Endothelial cell (in vitro differentiated cells): ENCODE data around the gene KCTD19. TPM values are rescaled to one million over a fixed set of nuclear protein-coding genes. Genes with fewer than 3 reads are reported as not detected.

ENCODE experiments used
- DNase-seq: peaks from one replicate; pipeline ENCODE4 v3.0.0; 2021; ENCODE audit warnings: low spot score
- H3K27ac Mint-ChIP-seq: one replicate; pipeline ENCODE4 v1.8.0; 2021; ENCODE audit warnings: mixed read lengths, inconsistent platforms; ENCODE audit not compliant: unreplicated experiment
- H3K27me3 Mint-ChIP-seq: one replicate; pipeline ENCODE4 v1.8.0; 2021; ENCODE audit warnings: mild to moderate bottlenecking, moderate library complexity, mixed read lengths, inconsistent platforms; ENCODE audit not compliant: unreplicated experiment
- H3K36me3 Mint-ChIP-seq: one replicate; pipeline ENCODE4 v1.8.0; 2021; ENCODE audit warnings: mild to moderate bottlenecking, low read depth, mixed read lengths, inconsistent platforms; ENCODE audit not compliant: unreplicated experiment
- H3K4me1 Mint-ChIP-seq: one replicate; pipeline ENCODE4 v1.8.0; 2021; ENCODE audit warnings: mild to moderate bottlenecking, mixed read lengths, inconsistent platforms; ENCODE audit not compliant: unreplicated experiment
- H3K4me3 Mint-ChIP-seq: one replicate; pipeline ENCODE4 v1.8.0; 2021; ENCODE audit warnings: mild to moderate bottlenecking, mixed read lengths, inconsistent platforms; ENCODE audit not compliant: unreplicated experiment
- H3K9me3 Mint-ChIP-seq: one replicate; pipeline ENCODE4 v1.8.0; 2021; ENCODE audit warnings: mixed read lengths, inconsistent platforms; ENCODE audit not compliant: unreplicated experiment
- total RNA-seq: library from RNA; stranded (reverse); fragmentation: NEBNext Ultra II Directional; extraction: Animal tissue kit (Norgen Biotek cat#: 25700); gene quantifications from one replicate; pipeline ENCODE4 v1.2.1, GENCODE V29; 2021; ENCODE audit not compliant: unreplicated experiment
- TF ChIP-seq, protein P1 (sequence below): fragments of 200-600 bp; sonication (generic); IDR thresholded peaks from one replicate; pipeline ENCODE4 v1.5.0; 2021; ENCODE audit warnings: antibody characterized with exemption; ENCODE audit not compliant: unreplicated experiment

The KCTD19 gene
- total RNA-seq, 1 donor from 2014 or later: 2.0 TPM

DNA sequence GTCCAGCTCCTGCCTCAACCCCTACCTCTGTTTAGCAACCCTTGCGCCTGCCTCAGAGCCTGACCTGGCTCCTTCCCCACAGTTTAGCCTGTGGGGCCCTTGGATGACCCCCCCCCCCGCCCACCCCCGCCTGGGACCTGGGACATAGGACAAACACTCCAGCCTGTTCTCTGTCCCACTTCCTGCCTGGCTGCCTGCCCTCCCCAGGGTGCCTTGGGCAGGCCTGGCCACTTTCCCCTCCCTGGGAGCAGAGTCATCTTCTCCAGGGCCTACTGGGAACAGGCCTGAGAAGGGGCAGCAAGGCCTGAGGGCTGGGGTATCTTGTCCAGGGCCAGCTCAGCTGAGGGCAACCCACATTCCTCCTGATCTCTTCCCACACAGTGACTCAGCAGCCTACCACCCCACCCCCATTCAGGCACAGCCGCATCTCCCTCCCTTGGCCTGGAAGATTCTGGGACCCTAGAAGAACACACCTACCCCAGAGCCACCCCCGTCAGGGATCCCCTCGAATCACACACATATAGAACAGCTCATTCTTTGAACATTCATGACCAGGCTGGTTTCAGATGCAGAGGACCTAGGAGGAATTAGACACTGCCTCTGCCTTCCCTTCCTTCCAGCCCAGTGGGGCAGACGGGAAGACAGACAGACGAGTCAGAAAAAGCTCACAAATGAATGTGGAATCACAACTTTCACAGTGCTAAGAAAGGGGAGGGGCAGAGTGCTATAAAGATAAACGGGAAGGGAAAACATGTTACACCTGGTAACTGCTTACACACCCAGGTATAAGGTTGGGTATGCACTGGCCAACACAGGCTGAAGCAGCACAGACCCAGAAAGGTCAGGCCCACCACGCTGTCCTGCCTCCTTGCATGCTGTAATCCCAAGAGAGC, 85.3 kb downstream of the KCTD19 start:
- Mint-ChIP-seq H3K36me3 (peaks cover 32% of the 10 kb centered on the region), H3K27ac (peak overlapping the region; percentile 89), H3K4me3 (peak overlapping the region; percentile 80), H3K9me3 (no peaks in the 10 kb centered on the region), H3K27me3 (peaks cover 10% of the 10 kb centered on the region), H3K4me1 (peaks cover 56% of the 10 kb centered on the region)
- no peak for DNase-seq
- TF ChIP-seq, protein P1, sequence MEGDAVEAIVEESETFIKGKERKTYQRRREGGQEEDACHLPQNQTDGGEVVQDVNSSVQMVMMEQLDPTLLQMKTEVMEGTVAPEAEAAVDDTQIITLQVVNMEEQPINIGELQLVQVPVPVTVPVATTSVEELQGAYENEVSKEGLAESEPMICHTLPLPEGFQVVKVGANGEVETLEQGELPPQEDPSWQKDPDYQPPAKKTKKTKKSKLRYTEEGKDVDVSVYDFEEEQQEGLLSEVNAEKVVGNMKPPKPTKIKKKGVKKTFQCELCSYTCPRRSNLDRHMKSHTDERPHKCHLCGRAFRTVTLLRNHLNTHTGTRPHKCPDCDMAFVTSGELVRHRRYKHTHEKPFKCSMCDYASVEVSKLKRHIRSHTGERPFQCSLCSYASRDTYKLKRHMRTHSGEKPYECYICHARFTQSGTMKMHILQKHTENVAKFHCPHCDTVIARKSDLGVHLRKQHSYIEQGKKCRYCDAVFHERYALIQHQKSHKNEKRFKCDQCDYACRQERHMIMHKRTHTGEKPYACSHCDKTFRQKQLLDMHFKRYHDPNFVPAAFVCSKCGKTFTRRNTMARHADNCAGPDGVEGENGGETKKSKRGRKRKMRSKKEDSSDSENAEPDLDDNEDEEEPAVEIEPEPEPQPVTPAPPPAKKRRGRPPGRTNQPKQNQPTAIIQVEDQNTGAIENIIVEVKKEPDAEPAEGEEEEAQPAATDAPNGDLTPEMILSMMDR: no peak

DNA sequence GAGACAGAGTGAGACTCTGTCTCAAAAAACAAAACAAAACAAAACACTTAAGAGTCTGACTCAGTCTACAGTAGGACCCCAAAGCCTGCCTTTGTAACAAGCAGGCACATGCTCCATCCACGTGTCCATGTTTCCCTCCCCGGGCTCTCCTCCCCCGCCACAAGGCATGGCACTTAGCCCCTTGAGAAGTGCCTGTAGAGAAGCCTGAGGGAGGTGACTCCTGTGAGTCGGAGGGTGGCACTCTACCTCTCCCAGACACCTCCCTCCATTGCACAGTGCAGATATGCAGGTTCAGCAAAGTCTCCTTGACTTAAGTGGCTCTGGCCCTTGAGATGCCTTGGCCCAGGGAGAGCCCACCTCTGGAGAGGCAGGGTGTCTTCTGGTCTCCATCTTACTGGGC, 86.0 kb downstream of the KCTD19 start:
- H3K4me1 Mint-ChIP-seq: peaks cover 59% of the 10 kb centered on the region
- H3K27ac Mint-ChIP-seq: peak overlapping the region; percentile 42
- TF ChIP-seq, protein P1: no peak
- no peak overlapping the region for H3K4me3 Mint-ChIP-seq
- no peaks in the 10 kb centered on the region for H3K9me3 Mint-ChIP-seq
- H3K36me3 Mint-ChIP-seq: peaks cover 37% of the 10 kb centered on the region
- peaks cover 11% of the 10 kb centered on the region for H3K27me3 Mint-ChIP-seq
- DNase-seq: no peak

Other genes starting within 250 kb of the KCTD19 start
- 17.7 TPM for gene PHAF1, start 216.8 kb downstream of the KCTD19 start, total RNA-seq
- 1.5 TPM for gene B3GNT9, start 175.7 kb downstream of the KCTD19 start, total RNA-seq
- gene TRADD, start 166.8 kb downstream of the KCTD19 start, total RNA-seq: 3.7 TPM
- 3.8 TPM for gene FBXL8, start 166.8 kb downstream of the KCTD19 start, total RNA-seq
- gene HSF4, start 162.0 kb downstream of the KCTD19 start, total RNA-seq: 5.7 TPM
- 2.6 TPM for gene NOL3, start 156.2 kb downstream of the KCTD19 start, total RNA-seq
- 88.8 TPM for gene MATCAP1, start 142.8 kb downstream of the KCTD19 start, total RNA-seq
- gene EXOC3L1, start 136.6 kb downstream of the KCTD19 start, total RNA-seq: 150 TPM
- 113 TPM for gene E2F4, start 134.6 kb downstream of the KCTD19 start, total RNA-seq
- gene ELMO3, start 127.6 kb downstream of the KCTD19 start, total RNA-seq: 25.3 TPM
- 33.6 TPM for gene TMEM208, start 99.6 kb downstream of the KCTD19 start, total RNA-seq
- gene FHOD1, start 79.3 kb downstream of the KCTD19 start, total RNA-seq: 248 TPM
- 17.2 TPM for gene SLC9A5, start 77.8 kb downstream of the KCTD19 start, total RNA-seq
- 9.5 TPM for gene PLEKHG4, start 47.2 kb downstream of the KCTD19 start, total RNA-seq
- 24.1 TPM for gene LRRC36, start 74 bp upstream of the KCTD19 start, total RNA-seq
- gene TPPP3, start 66.8 kb upstream of the KCTD19 start, total RNA-seq: 1.1 TPM
- gene ZDHHC1, start 89.7 kb upstream of the KCTD19 start, total RNA-seq: 7.2 TPM
- 3.3 TPM for gene HSD11B2, start 104.4 kb upstream of the KCTD19 start, total RNA-seq
- gene ATP6V0D1, start 154.4 kb upstream of the KCTD19 start, total RNA-seq: 107 TPM
- gene AGRP, start 156.8 kb upstream of the KCTD19 start, total RNA-seq: not detected
- gene RIPOR1, start 202.1 kb upstream of the KCTD19 start, total RNA-seq: 184 TPM
- 40.1 TPM for gene CTCF, start 235.8 kb upstream of the KCTD19 start, total RNA-seq